MM.1S (cell line): Measurements from ENCODE around the gene FMO5.

Experiments used
- DNase-seq: peaks from one replicate; pipeline ENCODE4 v3.0.0-alpha.2; 2015
- H2AFZ ChIP-seq: fragments of 300-600 bp; sonication (generic); 2 replicates; pipeline ENCODE4 v1.6.0; 2016; ENCODE audit warnings: antibody characterized with exemption, low read length
- H3F3A ChIP-seq: fragments of 300-600 bp; sonication (generic); 2 replicates; pipeline ENCODE4 v1.6.1; 2016; ENCODE audit warnings: mild to moderate bottlenecking, antibody characterized with exemption, low read length, moderate library complexity, mixed read lengths; ENCODE audit not compliant: insufficient read depth
- H3K27ac ChIP-seq: fragments of 300-600 bp; sonication (generic); 2 replicates; pipeline ENCODE4 v1.5.1; 2016; ENCODE audit warnings: mild to moderate bottlenecking, low read length
- H3K27me3 ChIP-seq: fragments of 300-600 bp; sonication (generic); replicated peaks from 2 replicates; pipeline ENCODE4 v1.6.0; 2016; ENCODE audit warnings: low read length; ENCODE audit not compliant: insufficient read depth
- H3K36me3 ChIP-seq: fragments of 300-600 bp; sonication (generic); replicated peaks from 2 replicates; pipeline ENCODE4 v1.6.1; 2016; ENCODE audit warnings: mild to moderate bottlenecking, low read length, mixed read lengths; ENCODE audit not compliant: insufficient read depth
- H3K4me1 ChIP-seq: fragments of 300-600 bp; sonication (generic); 2 replicates; pipeline ENCODE4 v1.6.1; 2016; ENCODE audit warnings: low read length, mixed read lengths
- H3K4me2 ChIP-seq: fragments of 300-600 bp; sonication (generic); 2 replicates; pipeline ENCODE4 v1.6.0; 2016; ENCODE audit warnings: low read depth, low read length
- H3K4me3 ChIP-seq: fragments of 300-600 bp; sonication (generic); 2 replicates; pipeline ENCODE4 v1.5.1; 2016; ENCODE audit warnings: low read length, mixed read lengths
- H3K79me2 ChIP-seq: fragments of 300-600 bp; sonication (generic); 2 replicates; pipeline ENCODE4 v1.6.1; 2016; ENCODE audit warnings: mixed run types, low read length, mixed read lengths
- H3K9ac ChIP-seq: fragments of 300-600 bp; sonication (generic); 2 replicates; pipeline ENCODE4 v1.6.1; 2016; ENCODE audit warnings: low read length, mixed read lengths
- H3K9me2 ChIP-seq: fragments of 300-600 bp; sonication (generic); replicated peaks from 2 replicates; pipeline ENCODE4 v1.6.1; 2016; ENCODE audit warnings: mild to moderate bottlenecking, low read length, mixed read lengths; ENCODE audit not compliant: insufficient read depth
- H3K9me3 ChIP-seq: fragments of 300-600 bp; sonication (generic); replicated peaks from 2 replicates; pipeline ENCODE4 v1.6.1; 2016; ENCODE audit warnings: mild to moderate bottlenecking, low read length, mixed read lengths; ENCODE audit not compliant: insufficient read depth
- H4K20me1 ChIP-seq: fragments of 300-600 bp; sonication (generic); 2 replicates; pipeline ENCODE4 v1.6.1; 2016; ENCODE audit warnings: mild to moderate bottlenecking, low read length, moderate library complexity, mixed read lengths; ENCODE audit not compliant: insufficient read depth
- EZH2 ChIP-seq: fragments of 300-600 bp; sonication (generic); optimal IDR thresholded peaks from 2 replicates; pipeline ENCODE3; 2017; ENCODE audit warnings: low read depth, mild to moderate bottlenecking, antibody characterized with exemption, low read length, mixed read lengths
- EZH2phosphoT487 ChIP-seq: fragments of 300-600 bp; sonication (generic); IDR thresholded peaks from 2 replicates; pipeline ENCODE4 v1.6.1; 2018; ENCODE audit warnings: antibody characterized with exemption, low read length
- TF ChIP-seq, protein P1 (sequence below): fragments of 300-600 bp; sonication (generic); IDR thresholded peaks from 2 replicates; pipeline ENCODE4 v1.5.1; 2016; ENCODE audit warnings: antibody characterized with exemption, low read length, mixed read lengths

The FMO5 gene

DNA sequence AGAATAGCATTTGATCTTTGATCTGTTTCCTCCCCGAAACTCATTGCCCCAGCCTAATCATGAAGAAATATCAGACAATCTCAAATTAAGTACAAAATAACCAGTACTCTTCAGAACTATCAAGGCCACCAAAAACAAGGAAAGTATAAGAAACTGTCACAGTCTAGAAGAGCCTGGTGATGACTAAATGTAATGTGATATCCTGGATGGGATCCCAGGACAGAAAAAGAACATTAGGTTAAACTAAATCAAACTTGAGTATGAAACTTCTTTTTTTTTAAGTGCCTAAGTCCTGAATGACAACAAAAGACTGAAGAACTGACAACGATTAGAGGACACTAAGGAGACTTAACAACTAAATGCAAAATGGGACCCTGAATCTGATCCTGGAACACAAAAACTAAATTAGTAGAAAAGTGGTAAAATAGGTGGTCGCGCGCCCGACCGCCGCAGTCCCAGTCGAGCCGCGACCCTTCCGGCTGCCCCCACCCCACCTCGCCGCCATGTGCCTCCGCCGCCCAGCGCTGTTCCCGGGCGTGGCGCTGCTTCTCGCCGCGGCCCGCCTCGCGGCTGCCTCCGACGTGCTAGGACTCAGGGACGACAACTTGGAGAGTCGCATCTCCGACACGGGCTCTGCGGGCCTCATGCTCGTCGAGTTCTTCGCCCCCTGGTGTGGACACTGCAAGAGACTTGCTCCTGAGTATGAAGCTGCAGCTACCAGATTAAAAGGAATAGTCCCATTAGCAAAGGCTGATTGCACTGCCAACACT, 47.3 kb downstream of the FMO5 start:
- Histone ChIP-seq H3K27me3 (no peaks in the 10 kb centered on the region), H3K4me1 (0 out of 2 replicates have a peak, but pooled peaks cover 4% of the 10 kb centered on the region), H3K4me2 (no peak overlapping the region), H3K27ac (no peak overlapping the region), H3K9me2 (no peaks in the 10 kb centered on the region), H3K9me3 (no peaks in the 10 kb centered on the region), H4K20me1 (no peaks in the 10 kb centered on the region), H3K4me3 (no peak overlapping the region), H3K79me2 (no peaks in the 10 kb centered on the region), H2AFZ (no peak overlapping the region), H3F3A (peaks cover 7% of the 10 kb centered on the region), H3K9ac (no peak overlapping the region), H3K36me3 (no peaks in the 10 kb centered on the region)
- DNase-seq: no peak
- TF ChIP-seq EZH2phosphoT487 (no peak), EZH2 (no peak)
- TF ChIP-seq, protein P1, sequence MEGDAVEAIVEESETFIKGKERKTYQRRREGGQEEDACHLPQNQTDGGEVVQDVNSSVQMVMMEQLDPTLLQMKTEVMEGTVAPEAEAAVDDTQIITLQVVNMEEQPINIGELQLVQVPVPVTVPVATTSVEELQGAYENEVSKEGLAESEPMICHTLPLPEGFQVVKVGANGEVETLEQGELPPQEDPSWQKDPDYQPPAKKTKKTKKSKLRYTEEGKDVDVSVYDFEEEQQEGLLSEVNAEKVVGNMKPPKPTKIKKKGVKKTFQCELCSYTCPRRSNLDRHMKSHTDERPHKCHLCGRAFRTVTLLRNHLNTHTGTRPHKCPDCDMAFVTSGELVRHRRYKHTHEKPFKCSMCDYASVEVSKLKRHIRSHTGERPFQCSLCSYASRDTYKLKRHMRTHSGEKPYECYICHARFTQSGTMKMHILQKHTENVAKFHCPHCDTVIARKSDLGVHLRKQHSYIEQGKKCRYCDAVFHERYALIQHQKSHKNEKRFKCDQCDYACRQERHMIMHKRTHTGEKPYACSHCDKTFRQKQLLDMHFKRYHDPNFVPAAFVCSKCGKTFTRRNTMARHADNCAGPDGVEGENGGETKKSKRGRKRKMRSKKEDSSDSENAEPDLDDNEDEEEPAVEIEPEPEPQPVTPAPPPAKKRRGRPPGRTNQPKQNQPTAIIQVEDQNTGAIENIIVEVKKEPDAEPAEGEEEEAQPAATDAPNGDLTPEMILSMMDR: no peak

DNA sequence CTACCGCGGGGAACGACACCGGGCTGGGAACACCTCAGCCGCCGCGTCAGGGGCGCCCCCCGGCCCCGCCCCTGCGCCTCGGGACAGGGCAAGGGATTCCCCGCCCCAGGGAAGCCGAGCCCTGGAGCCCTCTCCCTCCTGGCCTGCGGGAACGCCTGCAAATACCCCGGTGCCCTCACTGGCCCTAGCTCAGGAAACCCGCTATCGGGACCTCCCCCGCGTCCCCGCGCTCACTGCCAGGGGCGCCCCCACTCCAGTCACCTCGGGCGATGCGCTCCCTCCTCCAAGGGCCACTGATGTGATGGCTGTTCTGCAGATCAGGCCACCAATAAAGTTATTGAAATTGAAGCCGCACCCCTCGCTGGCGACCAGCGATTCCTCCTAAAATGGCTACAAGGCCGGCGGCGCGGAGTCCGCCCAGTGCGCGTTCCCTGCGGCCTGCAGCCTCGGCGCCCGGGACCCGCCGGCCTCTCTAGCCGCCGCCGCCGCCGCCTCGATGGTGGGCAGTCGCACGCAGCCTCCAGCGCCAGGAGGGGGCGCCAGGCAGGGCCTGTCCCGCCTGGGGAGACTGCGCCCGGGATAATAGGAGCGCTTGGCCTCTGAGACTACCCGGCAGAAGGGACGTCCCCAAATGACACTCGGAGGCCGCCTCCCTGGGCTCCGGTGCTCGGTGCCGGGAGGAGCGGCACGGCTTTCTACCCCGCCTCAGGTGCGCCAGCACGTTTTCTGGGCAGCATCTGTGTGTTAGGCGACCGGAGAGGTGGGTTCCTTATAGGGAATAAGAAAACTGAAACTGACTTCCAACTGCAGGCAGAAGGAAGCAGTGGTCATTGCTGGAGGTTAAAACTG, 52.7 kb downstream of the FMO5 start, which contains the start of gene PRKAB2:
Gene PRKAB2, minus strand, starts transcription at position 303 of the 849 bp plus-strand sequence. CDS start 326 bp downstream, outside the sequence.
- H3K4me2 ChIP-seq: peak within 1 kb of the TSS; percentile 87
- H3K36me3 ChIP-seq: no peaks in the 10 kb centered on the region
- H3K4me1 ChIP-seq: peaks cover 15% of the 10 kb centered on the region
- H2AFZ ChIP-seq: peak within 1 kb of the TSS; percentile 98
- no peaks in the 10 kb centered on the region for H3K9me3 ChIP-seq
- peak within 1 kb of the TSS; percentile 79 for H3K27ac ChIP-seq
- peaks cover 16% of the 10 kb centered on the region for H3F3A ChIP-seq
- H3K4me3 ChIP-seq: peak within 1 kb of the TSS; percentile 91
- H3K79me2 ChIP-seq: peaks cover 34% of the 10 kb centered on the region
- DNase-seq: peak; percentile 97
- no peaks in the 10 kb centered on the region for H4K20me1 ChIP-seq
- H3K27me3 ChIP-seq: no peaks in the 10 kb centered on the region
- TF ChIP-seq EZH2 (no peak), EZH2phosphoT487 (no peak)
- TF ChIP-seq, protein P1: peak; percentile 96
- H3K9ac ChIP-seq: peak within 1 kb of the TSS; percentile 72
- H3K9me2 ChIP-seq: no peaks in the 10 kb centered on the region

DNA sequence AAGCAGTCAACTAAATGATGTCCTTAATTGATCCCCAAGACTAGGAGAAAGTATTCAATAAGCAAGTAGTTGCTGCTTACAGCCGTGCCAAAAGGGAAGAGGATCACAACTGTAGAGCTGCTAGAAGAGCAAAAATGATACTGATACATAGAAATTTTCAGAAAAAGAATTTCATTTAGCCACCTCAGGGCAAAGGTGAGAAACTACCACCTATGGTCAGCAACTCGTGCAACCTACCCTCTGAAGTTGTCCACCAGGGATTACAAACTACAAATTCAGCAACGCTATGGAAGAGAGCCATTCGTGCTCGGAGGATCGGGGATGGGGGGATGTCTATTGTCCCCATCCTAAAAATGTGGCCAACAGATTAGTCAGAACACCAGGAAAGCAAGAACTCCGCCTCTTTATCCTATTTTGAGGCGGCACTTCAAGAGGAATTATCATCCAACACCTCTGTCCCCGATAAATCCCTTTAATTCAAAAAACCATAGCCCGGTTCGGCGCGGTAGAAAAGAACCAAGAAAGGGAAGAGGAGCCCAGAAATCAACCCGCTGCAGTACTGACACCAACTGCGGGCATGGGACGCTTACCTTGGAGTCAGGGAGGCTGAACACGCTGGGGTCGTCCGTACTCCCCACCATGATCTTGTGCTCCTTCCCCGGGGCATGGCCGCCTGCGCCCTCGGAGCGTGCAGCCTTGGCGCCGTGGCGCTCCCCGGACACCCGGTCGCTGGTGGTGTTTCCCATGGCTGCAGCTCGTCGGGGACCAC, 53.6 kb downstream of the FMO5 start:
- no peaks in the 10 kb centered on the region for H3K9me3 ChIP-seq
- no peaks in the 10 kb centered on the region for H3K27me3 ChIP-seq
- DNase-seq: peak; percentile 45
- H3K9me2 ChIP-seq: no peaks in the 10 kb centered on the region
- H3K4me1 ChIP-seq: peaks cover 15% of the 10 kb centered on the region
- H3K36me3 ChIP-seq: no peaks in the 10 kb centered on the region
- peak overlapping the region; percentile 98 for H2AFZ ChIP-seq
- no peaks in the 10 kb centered on the region for H4K20me1 ChIP-seq
- H3F3A ChIP-seq: peaks cover 16% of the 10 kb centered on the region
- peak overlapping the region; percentile 79; the same call in 1 of the 2 replicates for H3K27ac ChIP-seq
- no peak for TF ChIP-seq EZH2phosphoT487
- TF ChIP-seq, protein P1: peak; percentile 10; the same call in 1 of the 2 replicates
- peak overlapping the region; percentile 91 for H3K4me3 ChIP-seq
- peaks cover 34% of the 10 kb centered on the region for H3K79me2 ChIP-seq
- peak overlapping the region; percentile 87 for H3K4me2 ChIP-seq
- H3K9ac ChIP-seq: peak overlapping the region; percentile 72
